ENCODE results near the gene NOTUM.

Gene NOTUM

GRCh38 chr17:81928544-81929252, 32.3 kb downstream of the NOTUM start:
- H3K9me3 ChIP-seq (ENCODE audit: low read length): no peaks in the 10 kb centered on the region
- peaks cover 3% of the 10 kb centered on the region for H3K36me3 ChIP-seq (ENCODE audit: insufficient read depth, low read length)
- peaks cover 22% of the 10 kb centered on the region for H3K4me1 ChIP-seq (ENCODE audit: insufficient read depth, low read length)
- H3K27me3 ChIP-seq (ENCODE audit: insufficient read depth, low read length): no peaks in the 10 kb centered on the region
- H3K4me3 ChIP-seq (ENCODE audit: low read length): peak overlapping the region; percentile 71
- peak overlapping the region; percentile 66 for H2AFZ ChIP-seq (ENCODE audit: low read depth, low read length)

- Histone ChIP-seq H3K36me3 (ENCODE audit: insufficient read depth, low read length) (peaks cover 1% of the 10 kb centered on the region), H3K4me3 (ENCODE audit: low read length) (peak within 1 kb of the TSS; percentile 71), H3K4me1 (ENCODE audit: insufficient read depth, low read length) (peaks cover 22% of the 10 kb centered on the region), H3K27me3 (ENCODE audit: insufficient read depth, low read length) (no peaks in the 10 kb centered on the region), H2AFZ (ENCODE audit: low read depth, low read length) (peak within 1 kb of the TSS; percentile 66), H3K9me3 (ENCODE audit: low read length) (no peaks in the 10 kb centered on the region)
Measured at GRCh38 chr17:81927653-81928543, 33.1 kb downstream of the NOTUM start, which contains the start of gene MAFG. Gene MAFG, minus strand, starts transcription at chr17:81927735. Its CDS starts 4,550 bp downstream, at chr17:81923185.

GRCh38 chr17:81927152-81927652, 33.8 kb downstream of the NOTUM start:
- Histone ChIP-seq H3K4me3 (ENCODE audit: low read length) (peak overlapping the region; percentile 71), H3K4me1 (ENCODE audit: insufficient read depth, low read length) (peaks cover 22% of the 10 kb centered on the region), H3K9me3 (ENCODE audit: low read length) (no peaks in the 10 kb centered on the region), H3K36me3 (ENCODE audit: insufficient read depth, low read length) (peaks cover 4% of the 10 kb centered on the region), H2AFZ (ENCODE audit: low read depth, low read length) (no peak overlapping the region), H3K27me3 (ENCODE audit: insufficient read depth, low read length) (no peaks in the 10 kb centered on the region)

GRCh38 chr17:81926451-81927151, 34.4 kb downstream of the NOTUM start:
- Histone ChIP-seq H3K4me1 (ENCODE audit: insufficient read depth, low read length) (peaks cover 22% of the 10 kb centered on the region), H3K9me3 (ENCODE audit: low read length) (no peaks in the 10 kb centered on the region), H3K4me3 (ENCODE audit: low read length) (peak overlapping the region; percentile 71), H2AFZ (ENCODE audit: low read depth, low read length) (no peak overlapping the region), H3K36me3 (ENCODE audit: insufficient read depth, low read length) (peaks cover 7% of the 10 kb centered on the region), H3K27me3 (ENCODE audit: insufficient read depth, low read length) (no peaks in the 10 kb centered on the region)

- Histone ChIP-seq H3K9me3 (ENCODE audit: low read length) (no peaks in the 10 kb centered on the region), H3K4me3 (ENCODE audit: low read length) (peak overlapping the region; percentile 71), H3K27me3 (ENCODE audit: insufficient read depth, low read length) (no peaks in the 10 kb centered on the region), H2AFZ (ENCODE audit: low read depth, low read length) (no peak overlapping the region), H3K36me3 (ENCODE audit: insufficient read depth, low read length) (peaks cover 11% of the 10 kb centered on the region), H3K4me1 (ENCODE audit: insufficient read depth, low read length) (peaks cover 22% of the 10 kb centered on the region)
Measured at GRCh38 chr17:81925860-81926450, 35.0 kb downstream of the NOTUM start.

- H3K4me1 ChIP-seq (ENCODE audit: insufficient read depth, low read length): peaks cover 22% of the 10 kb centered on the region
- peaks cover 13% of the 10 kb centered on the region for H3K36me3 ChIP-seq (ENCODE audit: insufficient read depth, low read length)
- H3K27me3 ChIP-seq (ENCODE audit: insufficient read depth, low read length): no peaks in the 10 kb centered on the region
- H2AFZ ChIP-seq (ENCODE audit: low read depth, low read length): no peak overlapping the region
- no peak overlapping the region for H3K4me3 ChIP-seq (ENCODE audit: low read length)
- H3K9me3 ChIP-seq (ENCODE audit: low read length): no peaks in the 10 kb centered on the region
Measured at GRCh38 chr17:81924557-81925532, 36.1 kb downstream of the NOTUM start.

GRCh38 chr17:81923302-81924260, 37.4 kb downstream of the NOTUM start:
- peaks cover 22% of the 10 kb centered on the region for H3K4me1 ChIP-seq (ENCODE audit: insufficient read depth, low read length)
- peaks cover 13% of the 10 kb centered on the region for H3K36me3 ChIP-seq (ENCODE audit: insufficient read depth, low read length)
- H2AFZ ChIP-seq (ENCODE audit: low read depth, low read length): no peak overlapping the region
- no peaks in the 10 kb centered on the region for H3K9me3 ChIP-seq (ENCODE audit: low read length)
- H3K27me3 ChIP-seq (ENCODE audit: insufficient read depth, low read length): no peaks in the 10 kb centered on the region
- H3K4me3 ChIP-seq (ENCODE audit: low read length): no peak overlapping the region

GRCh38 chr17:81922566-81923301, 38.3 kb downstream of the NOTUM start:
- Histone ChIP-seq H2AFZ (ENCODE audit: low read depth, low read length) (no peak overlapping the region), H3K27me3 (ENCODE audit: insufficient read depth, low read length) (no peaks in the 10 kb centered on the region), H3K9me3 (ENCODE audit: low read length) (no peaks in the 10 kb centered on the region), H3K4me3 (ENCODE audit: low read length) (no peak overlapping the region), H3K36me3 (ENCODE audit: insufficient read depth, low read length) (peaks cover 13% of the 10 kb centered on the region), H3K4me1 (ENCODE audit: insufficient read depth, low read length) (peaks cover 21% of the 10 kb centered on the region)

GRCh38 chr17:81921996-81922565, 38.9 kb downstream of the NOTUM start:
- peaks cover 13% of the 10 kb centered on the region for H3K36me3 ChIP-seq (ENCODE audit: insufficient read depth, low read length)
- H3K4me3 ChIP-seq (ENCODE audit: low read length): no peak overlapping the region
- no peak overlapping the region for H2AFZ ChIP-seq (ENCODE audit: low read depth, low read length)
- peaks cover 25% of the 10 kb centered on the region for H3K4me1 ChIP-seq (ENCODE audit: insufficient read depth, low read length)
- H3K9me3 ChIP-seq (ENCODE audit: low read length): no peaks in the 10 kb centered on the region
- H3K27me3 ChIP-seq (ENCODE audit: insufficient read depth, low read length): no peaks in the 10 kb centered on the region

GRCh38 chr17:81921537-81921862, 39.5 kb downstream of the NOTUM start:
- Histone ChIP-seq H3K4me3 (ENCODE audit: low read length) (no peak overlapping the region), H2AFZ (ENCODE audit: low read depth, low read length) (no peak overlapping the region), H3K27me3 (ENCODE audit: insufficient read depth, low read length) (no peaks in the 10 kb centered on the region), H3K9me3 (ENCODE audit: low read length) (no peaks in the 10 kb centered on the region), H3K4me1 (ENCODE audit: insufficient read depth, low read length) (peaks cover 29% of the 10 kb centered on the region), H3K36me3 (ENCODE audit: insufficient read depth, low read length) (peaks cover 13% of the 10 kb centered on the region)

Measured in neuron (in vitro differentiated cells).